Astrocyte of the cerebellum (primary cell): ENCODE results near the gene ECHDC1.

Experiments
- DNase-seq: peaks from one replicate; pipeline ENCODE4 v3.0.0-alpha.2; 2011; ENCODE audit warnings: low read depth
- H3K4me3 ChIP-seq: 2 replicates; pipeline ENCODE4 v1.5.1; 2011; ENCODE audit warnings: mild to moderate bottlenecking, low read depth, low read length, moderate library complexity
- CTCF ChIP-seq: IDR thresholded peaks from 2 replicates; pipeline ENCODE4 v1.5.1; 2012; ENCODE audit warnings: low read length, low read depth, moderate library complexity, mild to moderate bottlenecking; ENCODE audit errors: missing control alignments
- in situ Hi-C: cut with HindIII; loops from 2 replicates; pipeline ENCODE4 v1.10.0; 2017; ENCODE audit warnings: low sequenced_read_pairs

ECHDC1 gene

GRCh38 chr6:127383988-127384387, 40.6 kb upstream of the ECHDC1 start:
- TF ChIP-seq CTCF: no peak
- in situ Hi-C loops: no loop called here
- H3K4me3 ChIP-seq: no peak overlapping the region
- no peak for DNase-seq

- no peak for DNase-seq
- TF ChIP-seq CTCF: no peak
- no peak overlapping the region for H3K4me3 ChIP-seq
- in situ Hi-C loops: no loop called here
Measured at GRCh38 chr6:127382413-127382812, 39.0 kb upstream of the ECHDC1 start.

- TF ChIP-seq CTCF: no peak
- in situ Hi-C loops: no loop called here
- no peak for DNase-seq
- H3K4me3 ChIP-seq: no peak overlapping the region
Measured at GRCh38 chr6:127381384-127381783, 38.0 kb upstream of the ECHDC1 start.

GRCh38 chr6:127376685-127377084, 33.3 kb upstream of the ECHDC1 start:
- DNase-seq: no peak
- no peak for TF ChIP-seq CTCF
- in situ Hi-C loops: no loop called here
- no peak overlapping the region for H3K4me3 ChIP-seq

GRCh38 chr6:127367023-127367375, 23.6 kb upstream of the ECHDC1 start:
- in situ Hi-C loops: no loop called here
- no peak for TF ChIP-seq CTCF
- H3K4me3 ChIP-seq: no peak overlapping the region
- DNase-seq: no peak

- in situ Hi-C loops: no loop called here
- H3K4me3 ChIP-seq: no peak overlapping the region
- TF ChIP-seq CTCF: no peak
- peak; percentile 71 for DNase-seq
Measured at GRCh38 chr6:127366282-127367022, 23.0 kb upstream of the ECHDC1 start.

GRCh38 chr6:127365874-127366273, 22.5 kb upstream of the ECHDC1 start:
- no peak overlapping the region for H3K4me3 ChIP-seq
- TF ChIP-seq CTCF: no peak
- in situ Hi-C loops: no loop called here
- DNase-seq: no peak
